ENCODE results near the gene LENG1.

DNA sequence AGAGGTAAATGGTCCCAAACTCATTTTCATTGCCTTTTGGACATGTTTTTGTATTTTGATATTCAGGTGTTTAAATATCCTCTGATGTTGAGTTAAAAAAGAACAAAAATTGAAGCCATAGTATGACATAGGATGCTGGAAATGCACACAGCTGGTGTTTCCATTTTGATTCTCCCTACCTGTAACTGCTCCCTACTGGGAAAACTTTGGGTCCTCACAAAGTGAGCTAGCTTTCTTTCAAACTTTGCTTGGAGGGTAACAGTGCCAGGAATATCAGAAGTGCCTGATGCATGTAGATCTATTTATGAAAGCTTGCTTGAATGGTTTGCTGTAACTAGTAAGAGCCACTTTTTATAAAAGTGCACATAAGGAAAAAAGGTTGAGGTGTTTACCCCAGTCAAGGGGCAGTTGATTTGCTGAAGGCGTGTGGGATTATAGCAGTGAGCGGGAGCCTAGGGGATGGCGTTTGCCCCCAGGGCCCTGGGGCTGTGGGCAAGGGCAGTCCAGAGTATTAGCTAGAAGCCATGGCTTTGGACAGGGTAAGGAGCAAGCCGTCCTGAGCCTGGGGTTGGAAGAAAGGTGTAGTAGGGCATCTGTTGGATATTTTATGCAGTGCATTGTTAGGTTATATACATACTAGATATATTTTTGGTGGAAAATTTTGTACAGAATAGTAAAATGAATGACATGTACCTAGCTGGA, 45.4 kb upstream of the LENG1 start:
- TF ChIP-seq POLR2AphosphoS5 (IDR thresholded peaks at IDR 0.05; ENCODE audit: insufficient read depth, low read depth, low read length) (no peak), MYC (IDR thresholded peaks at IDR 0.05; ENCODE audit: low read depth, low read length) (no peak), POLR2A (IDR thresholded peaks at IDR 0.05; ENCODE audit: low read depth, low read length) (peak; percentile 9)
- TF ChIP-seq, protein P1, sequence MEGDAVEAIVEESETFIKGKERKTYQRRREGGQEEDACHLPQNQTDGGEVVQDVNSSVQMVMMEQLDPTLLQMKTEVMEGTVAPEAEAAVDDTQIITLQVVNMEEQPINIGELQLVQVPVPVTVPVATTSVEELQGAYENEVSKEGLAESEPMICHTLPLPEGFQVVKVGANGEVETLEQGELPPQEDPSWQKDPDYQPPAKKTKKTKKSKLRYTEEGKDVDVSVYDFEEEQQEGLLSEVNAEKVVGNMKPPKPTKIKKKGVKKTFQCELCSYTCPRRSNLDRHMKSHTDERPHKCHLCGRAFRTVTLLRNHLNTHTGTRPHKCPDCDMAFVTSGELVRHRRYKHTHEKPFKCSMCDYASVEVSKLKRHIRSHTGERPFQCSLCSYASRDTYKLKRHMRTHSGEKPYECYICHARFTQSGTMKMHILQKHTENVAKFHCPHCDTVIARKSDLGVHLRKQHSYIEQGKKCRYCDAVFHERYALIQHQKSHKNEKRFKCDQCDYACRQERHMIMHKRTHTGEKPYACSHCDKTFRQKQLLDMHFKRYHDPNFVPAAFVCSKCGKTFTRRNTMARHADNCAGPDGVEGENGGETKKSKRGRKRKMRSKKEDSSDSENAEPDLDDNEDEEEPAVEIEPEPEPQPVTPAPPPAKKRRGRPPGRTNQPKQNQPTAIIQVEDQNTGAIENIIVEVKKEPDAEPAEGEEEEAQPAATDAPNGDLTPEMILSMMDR (IDR thresholded peaks at IDR 0.05; ENCODE audit: extremely low read depth in 1 of 2, insufficient read depth in 1 of 2, low read depth in 1 of 2, low read length in 2 of 2), result no peak
